ENCODE data around the gene SUGCT. TPM values are rescaled to one million over a fixed set of nuclear protein-coding genes. Genes with fewer than 3 reads are reported as not detected.
"Not testable (repeated sequence)": the region's sequence is repeated elsewhere in the genome, so short reads cannot be mapped to it uniquely, and the experiment has no call there.

SUGCT gene
- total RNA-seq, 2 experiments from 2014 or later = not detected

DNA sequence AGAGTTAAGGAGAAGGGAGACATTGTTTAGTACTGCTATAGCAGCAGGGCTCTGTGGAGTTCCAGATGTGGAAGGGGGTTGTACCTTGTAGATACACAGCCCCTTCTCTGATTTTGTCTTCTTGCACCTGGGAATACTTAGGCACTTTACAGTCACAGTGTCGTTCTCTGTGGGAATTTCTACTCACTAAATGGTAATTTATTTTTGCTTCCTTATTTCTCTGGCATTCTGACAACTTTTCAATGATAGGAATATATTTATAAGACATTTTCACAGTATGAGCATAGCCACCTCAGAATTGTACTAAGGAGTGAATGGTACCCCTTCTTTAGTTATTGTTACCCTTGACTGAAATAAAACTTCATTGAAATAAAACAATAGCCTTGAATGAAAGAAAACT, 132.8 kb downstream of the SUGCT start:
- H3K36me3 Mint-ChIP-seq (ENCODE audit: low read depth) = no peaks in the 10 kb centered on the region
- H3K4me1 Mint-ChIP-seq = no peaks in the 10 kb centered on the region
- H3K27me3 Mint-ChIP-seq = no peaks in the 10 kb centered on the region
- DNase-seq = no peak
- CTCF ChIA-PET = no interaction called here
- H3K27ac Mint-ChIP-seq = no peak overlapping the region
- no peaks in the 10 kb centered on the region for H3K9me3 Mint-ChIP-seq
- POLR2A ChIA-PET = no interaction called here
- no peak overlapping the region for H3K4me3 Mint-ChIP-seq

DNA sequence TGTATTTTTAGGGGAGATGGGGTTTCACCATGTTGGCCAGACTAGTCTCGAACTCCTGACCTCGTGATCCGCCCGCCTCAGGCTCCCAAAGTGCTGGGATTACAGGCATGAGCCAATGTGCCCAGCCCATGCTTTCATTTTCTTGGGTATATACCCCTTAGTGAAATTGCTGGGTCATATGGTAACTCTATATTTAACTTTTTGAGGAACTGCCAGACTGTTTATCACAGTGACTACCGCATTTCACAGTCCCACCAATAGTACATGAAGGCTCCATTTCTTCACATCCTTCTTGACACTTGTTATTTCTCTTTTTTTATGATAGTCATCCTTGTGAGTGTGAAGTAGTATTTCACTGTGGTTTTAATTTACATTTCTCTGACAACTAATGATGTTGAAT, 134.0 kb downstream of the SUGCT start:
- H3K4me3 Mint-ChIP-seq; CTCF ChIA-PET; DNase-seq; H3K4me1 Mint-ChIP-seq; H3K27ac Mint-ChIP-seq; H3K9me3 Mint-ChIP-seq; H3K27me3 Mint-ChIP-seq; POLR2A ChIA-PET; H3K36me3 Mint-ChIP-seq (ENCODE audit: low read depth): not testable (repeated sequence)

DNA sequence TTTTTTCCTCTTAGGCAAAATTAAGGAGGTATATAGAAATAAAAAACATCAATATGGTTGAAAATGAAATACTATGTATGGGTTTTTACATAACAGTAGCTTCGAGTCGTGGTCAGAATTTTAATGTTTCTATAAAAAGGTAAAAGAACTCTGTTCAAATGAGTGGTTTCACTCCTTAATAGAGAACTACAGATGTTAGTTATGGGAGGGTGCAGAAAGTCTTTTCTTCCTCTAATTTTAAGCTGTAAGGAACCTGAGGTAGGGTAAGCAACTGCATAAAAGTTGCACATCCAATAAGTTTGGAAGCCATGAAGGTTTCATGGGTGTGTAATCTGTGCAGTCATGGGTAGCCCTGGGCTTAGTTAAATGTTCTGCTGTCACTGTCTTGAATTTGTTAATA, 141.3 kb downstream of the SUGCT start:
- H3K27me3 Mint-ChIP-seq = no peaks in the 10 kb centered on the region
- no peak for DNase-seq
- H3K27ac Mint-ChIP-seq = no peak overlapping the region
- no peaks in the 10 kb centered on the region for H3K36me3 Mint-ChIP-seq (ENCODE audit: low read depth)
- H3K4me3 Mint-ChIP-seq = no peak overlapping the region
- no peaks in the 10 kb centered on the region for H3K9me3 Mint-ChIP-seq
- POLR2A ChIA-PET = no interaction called here
- CTCF ChIA-PET = no interaction called here
- H3K4me1 Mint-ChIP-seq = no peaks in the 10 kb centered on the region

DNA sequence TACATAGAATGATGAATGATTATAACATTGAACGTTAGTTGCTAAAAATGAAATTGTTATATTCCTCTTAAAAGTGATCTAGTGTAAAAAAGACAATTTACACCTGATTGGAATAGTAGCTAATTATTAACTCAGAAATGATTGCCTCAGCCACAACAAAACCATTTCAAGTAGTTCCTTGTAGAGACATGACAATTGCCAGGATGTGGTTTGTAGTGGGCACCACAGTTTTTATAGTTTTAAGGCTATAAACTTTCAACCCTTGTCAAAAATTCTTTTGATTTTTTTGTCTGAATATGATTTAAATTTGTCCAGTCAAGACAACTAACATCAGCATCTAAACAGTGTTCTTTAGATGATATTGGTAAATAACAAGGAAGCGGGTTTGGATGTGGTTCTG, 145.2 kb downstream of the SUGCT start:
- H3K9me3 Mint-ChIP-seq = no peaks in the 10 kb centered on the region
- no peaks in the 10 kb centered on the region for H3K36me3 Mint-ChIP-seq (ENCODE audit: low read depth)
- ChIA-PET CTCF (no interaction called here), POLR2A (no interaction called here)
- no peaks in the 10 kb centered on the region for H3K27me3 Mint-ChIP-seq
- no peak for DNase-seq
- no peaks in the 10 kb centered on the region for H3K4me1 Mint-ChIP-seq
- no peak overlapping the region for H3K4me3 Mint-ChIP-seq
- no peak overlapping the region for H3K27ac Mint-ChIP-seq

DNA sequence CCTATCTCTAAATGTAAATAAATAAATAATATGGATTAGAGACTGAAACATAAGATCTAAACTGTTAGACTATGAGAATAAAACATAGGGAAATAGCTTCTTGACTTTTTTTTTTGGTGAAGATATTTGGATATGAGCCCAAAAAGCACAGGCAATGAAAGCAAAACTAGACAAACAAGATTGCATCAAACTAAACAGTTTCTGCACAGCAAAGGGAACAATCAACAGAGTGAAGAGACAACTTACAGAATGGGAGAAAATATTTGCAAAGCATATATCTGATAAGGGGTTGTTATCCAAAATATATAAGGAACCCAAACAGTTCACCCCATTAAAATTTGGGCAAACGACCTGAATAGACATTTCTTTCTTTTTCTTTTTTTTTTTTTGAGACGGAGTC, 148.1 kb downstream of the SUGCT start:
- H3K4me1 Mint-ChIP-seq = no peaks in the 10 kb centered on the region
- no peaks in the 10 kb centered on the region for H3K27me3 Mint-ChIP-seq
- H3K27ac Mint-ChIP-seq = no peak overlapping the region
- DNase-seq = no peak
- no peak overlapping the region for H3K4me3 Mint-ChIP-seq
- ChIA-PET CTCF (no interaction called here), POLR2A (no interaction called here)
- no peaks in the 10 kb centered on the region for H3K36me3 Mint-ChIP-seq (ENCODE audit: low read depth)
- H3K9me3 Mint-ChIP-seq = no peaks in the 10 kb centered on the region

DNA sequence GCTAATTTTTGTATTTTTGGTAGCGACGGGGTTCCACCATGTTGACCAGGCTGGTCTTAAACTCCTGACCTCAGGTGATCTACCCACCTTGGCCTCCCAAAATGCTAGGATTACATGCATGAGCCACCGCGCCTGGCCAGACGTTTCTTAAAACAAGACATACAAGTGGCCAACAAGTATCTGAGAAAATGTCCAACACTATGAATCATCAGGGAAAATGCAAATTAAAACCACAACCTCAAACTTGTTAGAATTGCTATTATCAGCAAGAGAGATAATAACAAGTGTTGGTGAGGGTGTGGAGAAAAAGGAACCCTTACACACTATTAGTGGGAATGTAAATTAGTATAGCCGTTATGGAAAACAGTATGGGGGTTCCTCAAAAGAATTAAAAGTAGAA, 148.6 kb downstream of the SUGCT start:
- no peaks in the 10 kb centered on the region for H3K9me3 Mint-ChIP-seq
- POLR2A ChIA-PET = no interaction called here
- H3K36me3 Mint-ChIP-seq (ENCODE audit: low read depth) = no peaks in the 10 kb centered on the region
- no peak overlapping the region for H3K4me3 Mint-ChIP-seq
- H3K27me3 Mint-ChIP-seq = no peaks in the 10 kb centered on the region
- no peaks in the 10 kb centered on the region for H3K4me1 Mint-ChIP-seq
- CTCF ChIA-PET = no interaction called here
- H3K27ac Mint-ChIP-seq = no peak overlapping the region
- no peak for DNase-seq

DNA sequence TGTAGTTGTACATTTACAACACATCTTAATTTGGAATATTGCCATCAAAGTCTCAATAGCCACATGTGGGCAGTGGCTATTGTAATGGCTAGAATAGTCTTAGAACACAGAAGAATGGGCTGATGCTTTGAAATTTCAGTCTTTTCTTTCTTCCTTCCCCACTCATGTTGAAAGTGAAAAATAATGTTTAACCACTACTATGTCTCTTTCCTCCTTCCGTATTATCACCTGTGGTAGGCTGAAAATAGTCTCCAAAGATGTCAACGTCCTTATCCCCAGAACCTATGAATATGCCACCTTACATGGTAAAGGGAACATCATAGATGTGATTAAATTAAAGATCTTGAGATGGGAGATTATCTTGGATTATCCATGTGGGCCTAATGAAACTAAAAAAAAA, 154.0 kb downstream of the SUGCT start:
- H3K4me3 Mint-ChIP-seq = no peak overlapping the region
- no peaks in the 10 kb centered on the region for H3K36me3 Mint-ChIP-seq (ENCODE audit: low read depth)

DNA sequence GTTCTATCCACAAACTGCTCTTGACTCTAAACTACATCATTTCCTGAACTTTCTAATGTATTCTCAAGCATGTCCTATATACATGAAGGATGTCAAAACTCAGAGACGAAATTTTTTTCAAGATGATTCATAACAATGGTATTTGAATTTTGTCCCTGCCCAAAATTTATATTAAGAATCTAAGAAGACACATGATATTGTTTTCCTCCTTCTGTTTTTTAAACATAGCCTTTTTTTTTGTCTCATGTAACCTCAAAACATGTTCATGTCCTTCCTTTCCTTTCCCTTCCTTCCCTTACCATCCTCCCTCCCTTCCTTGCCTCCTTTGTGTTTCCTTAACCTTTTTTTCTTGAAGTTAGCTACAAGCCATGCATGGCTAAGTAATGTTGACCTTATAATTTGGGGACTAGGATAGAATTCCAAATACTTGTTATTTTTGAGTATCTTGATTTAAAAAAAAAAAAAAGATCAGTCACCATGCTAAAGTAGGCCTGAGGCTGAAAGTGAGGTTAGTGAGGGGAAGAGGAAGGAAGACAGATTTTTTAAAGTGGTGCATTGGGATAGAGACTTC, 163.0 kb downstream of the SUGCT start:
- no peak for DNase-seq
- no peaks in the 10 kb centered on the region for H3K36me3 Mint-ChIP-seq (ENCODE audit: low read depth)
- POLR2A ChIA-PET = no interaction called here
- no peaks in the 10 kb centered on the region for H3K9me3 Mint-ChIP-seq
- CTCF ChIA-PET = no interaction called here
- H3K27ac Mint-ChIP-seq = no peak overlapping the region
- no peaks in the 10 kb centered on the region for H3K27me3 Mint-ChIP-seq
- H3K4me3 Mint-ChIP-seq = no peak overlapping the region
- H3K4me1 Mint-ChIP-seq = peaks cover 2% of the 10 kb centered on the region

More for the DNA sequence above, 154.0 kb downstream of the SUGCT start:
- POLR2A ChIA-PET = no interaction called here
- Mint-ChIP-seq H3K9me3 (peaks cover 2% of the 10 kb centered on the region), H3K27ac (no peak overlapping the region), H3K4me1 (no peaks in the 10 kb centered on the region), H3K27me3 (no peaks in the 10 kb centered on the region)
- DNase-seq = no peak
- CTCF ChIA-PET = no interaction called here

DNA sequence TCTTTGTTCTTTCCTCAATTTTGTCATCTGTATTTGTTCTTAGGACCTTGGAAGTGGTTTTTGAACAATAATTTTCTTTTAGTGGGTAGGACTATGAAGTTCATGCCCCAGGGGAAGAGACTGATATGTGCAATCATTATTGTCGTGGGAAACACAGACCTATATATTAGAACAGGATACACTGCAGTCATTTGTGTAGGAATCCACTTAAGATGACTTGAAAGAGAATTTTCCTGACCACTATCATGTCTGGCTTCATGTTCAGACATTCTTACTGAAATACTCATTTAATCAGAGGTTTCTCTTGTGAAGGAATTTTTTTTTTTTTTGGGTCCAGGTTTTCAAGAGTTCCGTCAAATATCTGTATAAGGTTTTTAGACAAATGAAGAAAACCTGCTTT, 163.6 kb downstream of the SUGCT start:
- Mint-ChIP-seq H3K4me1 (peaks cover 2% of the 10 kb centered on the region), H3K27me3 (no peaks in the 10 kb centered on the region), H3K4me3 (no peak overlapping the region), H3K27ac (no peak overlapping the region), H3K9me3 (no peaks in the 10 kb centered on the region), H3K36me3 (ENCODE audit: low read depth) (no peaks in the 10 kb centered on the region)
- DNase-seq = no peak
- ChIA-PET CTCF (no interaction called here), POLR2A (no interaction called here)

DNA sequence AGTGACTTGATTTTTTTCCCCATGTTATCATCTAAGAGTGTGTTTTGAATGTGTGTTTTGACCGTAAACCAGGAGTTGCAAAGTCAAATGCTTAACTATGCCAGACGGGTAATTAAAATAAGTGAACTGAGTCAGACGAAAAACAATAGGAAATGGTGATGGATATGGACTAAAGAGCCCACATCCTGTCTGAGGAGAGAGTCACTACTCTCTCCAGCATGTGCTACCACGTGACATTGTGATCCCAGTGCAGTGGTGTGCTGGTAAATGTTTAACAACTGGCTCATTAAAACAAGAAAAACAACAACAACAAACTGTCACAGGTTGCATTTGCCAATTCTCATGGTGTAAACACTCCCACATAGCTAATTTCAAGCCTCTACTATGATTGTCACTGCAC, 164.3 kb downstream of the SUGCT start:
- Mint-ChIP-seq H3K27ac (no peak overlapping the region), H3K4me1 (peaks cover 2% of the 10 kb centered on the region), H3K36me3 (ENCODE audit: low read depth) (no peaks in the 10 kb centered on the region), H3K9me3 (no peaks in the 10 kb centered on the region), H3K4me3 (no peak overlapping the region), H3K27me3 (no peaks in the 10 kb centered on the region)
- ChIA-PET CTCF (no interaction called here), POLR2A (no interaction called here)
- DNase-seq = no peak

DNA sequence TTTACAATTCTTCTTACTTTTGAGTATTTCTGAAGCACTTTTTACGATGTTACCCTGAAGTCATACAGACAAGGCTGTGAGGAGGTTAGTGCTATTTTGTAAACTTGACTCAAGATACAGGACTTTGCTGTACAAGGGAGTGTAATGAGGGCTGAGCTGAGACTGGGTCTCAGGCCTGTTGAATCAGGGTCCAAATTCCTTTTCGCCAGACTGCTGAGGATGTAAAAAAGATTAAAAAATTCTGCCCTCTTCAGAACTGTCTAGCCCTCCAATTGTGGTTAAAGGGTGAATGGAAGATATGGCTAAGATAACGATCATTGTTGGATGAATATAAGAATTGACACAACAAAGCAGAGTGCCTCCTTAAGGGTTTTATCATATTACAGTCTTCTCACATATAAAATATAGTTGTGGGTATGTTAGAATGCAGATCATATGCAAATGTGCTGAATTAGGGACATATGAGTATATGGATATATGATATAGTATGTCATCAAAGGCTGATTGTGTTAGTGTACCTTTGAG, 165.4 kb downstream of the SUGCT start:
- ChIA-PET POLR2A (no interaction called here), CTCF (no interaction called here)
- no peaks in the 10 kb centered on the region for H3K36me3 Mint-ChIP-seq (ENCODE audit: low read depth)
- no peak overlapping the region for H3K27ac Mint-ChIP-seq
- H3K4me3 Mint-ChIP-seq = no peak overlapping the region
- no peaks in the 10 kb centered on the region for H3K9me3 Mint-ChIP-seq
- peaks cover 2% of the 10 kb centered on the region for H3K4me1 Mint-ChIP-seq
- DNase-seq = no peak
- H3K27me3 Mint-ChIP-seq = no peaks in the 10 kb centered on the region

DNA sequence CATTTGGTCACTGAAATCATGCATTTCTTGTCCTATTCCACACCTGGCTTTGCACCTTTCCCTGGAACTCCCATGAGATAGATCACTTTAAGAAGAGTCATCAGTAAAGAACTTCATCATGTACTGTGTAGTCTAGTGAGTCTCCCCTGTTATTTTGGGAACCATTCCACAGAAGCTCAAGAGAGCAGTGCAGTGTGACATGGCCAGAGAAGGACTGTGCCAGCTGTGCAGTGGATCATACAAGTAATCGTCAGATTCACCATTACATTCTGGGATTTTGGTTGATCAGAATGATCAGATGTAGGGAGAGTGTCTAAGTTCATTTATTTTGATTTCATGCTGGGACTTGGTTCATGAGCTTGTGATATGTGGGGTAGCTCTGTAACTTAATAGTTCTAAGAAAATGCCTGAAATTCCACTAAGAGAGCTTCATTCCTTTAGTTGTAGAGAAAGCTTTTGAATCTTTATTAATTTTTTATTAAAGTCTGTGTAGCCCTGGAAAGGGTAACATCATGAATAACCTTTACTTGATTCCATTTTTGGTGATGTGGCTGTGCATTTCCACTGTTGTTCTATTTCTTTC, 166.8 kb downstream of the SUGCT start:
- H3K4me1 Mint-ChIP-seq = peaks cover 2% of the 10 kb centered on the region
- H3K4me3 Mint-ChIP-seq = no peak overlapping the region
- no peaks in the 10 kb centered on the region for H3K9me3 Mint-ChIP-seq
- no peaks in the 10 kb centered on the region for H3K36me3 Mint-ChIP-seq (ENCODE audit: low read depth)
- ChIA-PET CTCF (no interaction called here), POLR2A (no interaction called here)
- H3K27ac Mint-ChIP-seq = no peak overlapping the region
- no peak for DNase-seq
- no peaks in the 10 kb centered on the region for H3K27me3 Mint-ChIP-seq

DNA sequence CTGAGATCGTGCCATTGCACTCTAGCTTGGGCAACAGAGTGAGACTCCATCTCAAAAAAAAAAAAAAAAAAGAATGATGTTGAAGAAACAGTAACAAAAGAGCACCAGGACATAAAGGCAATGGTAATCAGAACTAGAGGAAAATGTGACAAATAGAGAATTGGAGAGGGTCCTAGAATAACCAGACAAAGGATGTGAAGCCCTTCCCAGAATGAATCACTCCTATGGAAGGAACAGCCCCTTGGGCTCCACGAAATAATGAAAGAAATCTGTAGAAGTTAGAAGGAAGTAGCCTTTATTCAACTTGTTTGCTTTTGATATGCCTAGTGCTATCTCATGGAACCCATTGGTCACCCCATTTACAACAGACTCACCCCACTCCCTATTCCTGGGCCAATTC, 169.2 kb downstream of the SUGCT start:
- Mint-ChIP-seq H3K4me3 (no peak overlapping the region), H3K27me3 (no peaks in the 10 kb centered on the region), H3K27ac (no peak overlapping the region), H3K4me1 (peaks cover under 1% of the 10 kb centered on the region), H3K9me3 (no peaks in the 10 kb centered on the region), H3K36me3 (ENCODE audit: low read depth) (no peaks in the 10 kb centered on the region)
- no peak for DNase-seq
- ChIA-PET CTCF (no interaction called here), POLR2A (no interaction called here)

DNA sequence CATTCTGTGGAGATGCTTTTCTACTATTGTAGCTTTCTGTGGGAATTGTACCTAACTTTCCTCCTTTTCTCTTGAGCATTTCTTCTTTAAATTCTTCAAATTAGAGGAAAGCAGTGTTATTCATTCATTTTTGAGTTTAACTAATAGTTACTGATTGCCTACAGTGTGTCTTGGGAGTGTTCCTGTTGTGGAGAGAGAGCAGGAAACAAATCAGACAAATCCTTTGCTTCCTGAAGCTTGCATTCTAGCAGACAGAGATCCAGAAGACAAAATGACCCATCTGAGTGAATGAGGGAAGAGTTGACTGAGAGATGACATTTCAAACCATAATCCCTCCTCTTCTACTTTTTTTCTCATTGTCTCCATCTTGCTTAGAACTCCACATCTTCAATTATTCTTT, 170.4 kb downstream of the SUGCT start:
- DNase-seq = no peak
- Mint-ChIP-seq H3K4me3 (no peak overlapping the region), H3K27ac (no peak overlapping the region), H3K36me3 (ENCODE audit: low read depth) (no peaks in the 10 kb centered on the region), H3K9me3 (no peaks in the 10 kb centered on the region), H3K4me1 (no peaks in the 10 kb centered on the region), H3K27me3 (no peaks in the 10 kb centered on the region)
- ChIA-PET POLR2A (no interaction called here), CTCF (no interaction called here)

All from activated CD4-positive, alpha-beta memory T cell treated with anti-CD3 and anti-CD28 coated beads, Interleukin-2, amount 10 ng/mL, durations not matched to agents 7 days and 5 days (primary cell).